ENCODE data around the gene PTPRF. TPM values are rescaled to one million over a fixed set of nuclear protein-coding genes. Genes with fewer than 3 reads are reported as not detected.

Gene PTPRF
- total RNA-seq, 1 donor from 2014 or later = 520 TPM

DNA sequence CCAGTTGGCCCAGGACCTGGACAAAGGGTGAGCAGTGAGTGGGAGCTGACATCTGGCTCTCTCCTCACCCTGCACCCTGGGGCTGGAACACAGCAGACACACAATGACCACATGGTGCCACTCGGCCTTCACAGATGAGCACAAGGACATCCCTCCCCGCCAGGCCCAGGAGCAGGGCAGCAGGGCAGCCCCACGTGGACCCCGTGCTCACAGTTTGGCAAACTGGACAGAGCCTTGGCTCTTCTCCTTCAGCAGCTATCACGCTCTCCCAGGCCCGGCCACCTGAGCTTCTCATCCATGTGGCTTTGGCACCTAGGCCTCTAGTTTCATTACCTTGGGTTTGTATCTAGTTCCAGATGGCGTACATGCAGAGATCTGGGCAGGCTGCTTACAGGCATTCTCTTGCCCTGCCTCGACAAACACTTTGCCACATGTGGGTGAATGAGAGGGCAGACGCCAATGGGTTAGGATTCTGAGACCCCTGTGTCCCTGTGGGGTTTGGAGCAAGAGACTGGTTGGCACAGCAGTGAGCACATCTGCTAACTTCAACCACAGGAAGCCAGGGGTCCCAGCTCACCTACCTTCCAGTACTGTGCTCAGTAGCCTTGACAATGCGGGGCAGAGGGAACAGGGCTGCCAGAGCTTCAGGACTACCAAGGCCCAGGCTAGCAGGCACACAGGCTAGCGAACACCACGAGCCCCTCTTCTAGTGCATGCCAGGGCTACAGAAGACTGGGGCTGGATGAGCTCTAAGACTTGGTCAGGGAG lies 3.4 kb upstream of the PTPRF start:
- no peak for DNase-seq (ENCODE audit: low spot score, unreplicated experiment)
- Mint-ChIP-seq H3K4me3 (ENCODE audit: low read depth) (no peak overlapping the region), H3K9me3 (ENCODE audit: low read depth) (no peaks in the 10 kb centered on the region), H3K36me3 (ENCODE audit: insufficient read depth) (no peaks in the 10 kb centered on the region), H3K27ac (no peak overlapping the region), H3K4me1 (ENCODE audit: low read depth) (peaks cover 27% of the 10 kb centered on the region), H3K27me3 (peaks cover 31% of the 10 kb centered on the region)
- TF ChIP-seq, protein P1, sequence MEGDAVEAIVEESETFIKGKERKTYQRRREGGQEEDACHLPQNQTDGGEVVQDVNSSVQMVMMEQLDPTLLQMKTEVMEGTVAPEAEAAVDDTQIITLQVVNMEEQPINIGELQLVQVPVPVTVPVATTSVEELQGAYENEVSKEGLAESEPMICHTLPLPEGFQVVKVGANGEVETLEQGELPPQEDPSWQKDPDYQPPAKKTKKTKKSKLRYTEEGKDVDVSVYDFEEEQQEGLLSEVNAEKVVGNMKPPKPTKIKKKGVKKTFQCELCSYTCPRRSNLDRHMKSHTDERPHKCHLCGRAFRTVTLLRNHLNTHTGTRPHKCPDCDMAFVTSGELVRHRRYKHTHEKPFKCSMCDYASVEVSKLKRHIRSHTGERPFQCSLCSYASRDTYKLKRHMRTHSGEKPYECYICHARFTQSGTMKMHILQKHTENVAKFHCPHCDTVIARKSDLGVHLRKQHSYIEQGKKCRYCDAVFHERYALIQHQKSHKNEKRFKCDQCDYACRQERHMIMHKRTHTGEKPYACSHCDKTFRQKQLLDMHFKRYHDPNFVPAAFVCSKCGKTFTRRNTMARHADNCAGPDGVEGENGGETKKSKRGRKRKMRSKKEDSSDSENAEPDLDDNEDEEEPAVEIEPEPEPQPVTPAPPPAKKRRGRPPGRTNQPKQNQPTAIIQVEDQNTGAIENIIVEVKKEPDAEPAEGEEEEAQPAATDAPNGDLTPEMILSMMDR (IDR thresholded peaks at IDR 0.05; ENCODE audit: unreplicated experiment) = no peak

GRCh38 chr1:43529206-43529731 lies 1.4 kb upstream of the PTPRF start:
- H3K27ac Mint-ChIP-seq = peak overlapping the region; percentile 85
- peak; percentile 78 for DNase-seq (ENCODE audit: low spot score, unreplicated experiment)
- H3K4me3 Mint-ChIP-seq (ENCODE audit: low read depth) = peak overlapping the region; percentile 84
- peaks cover 19% of the 10 kb centered on the region for H3K27me3 Mint-ChIP-seq
- no peaks in the 10 kb centered on the region for H3K9me3 Mint-ChIP-seq (ENCODE audit: low read depth)
- peaks cover 36% of the 10 kb centered on the region for H3K4me1 Mint-ChIP-seq (ENCODE audit: low read depth)
- TF ChIP-seq, protein P1 (IDR thresholded peaks at IDR 0.05; ENCODE audit: unreplicated experiment) = peak; percentile 94
- peaks cover 4% of the 10 kb centered on the region for H3K36me3 Mint-ChIP-seq (ENCODE audit: insufficient read depth)

- Mint-ChIP-seq H3K4me3 (ENCODE audit: low read depth) (peak overlapping the region; percentile 97), H3K9me3 (ENCODE audit: low read depth) (no peaks in the 10 kb centered on the region), H3K27me3 (peaks cover 6% of the 10 kb centered on the region), H3K4me1 (ENCODE audit: low read depth) (peaks cover 56% of the 10 kb centered on the region), H3K27ac (peak overlapping the region; percentile 96), H3K36me3 (ENCODE audit: insufficient read depth) (peaks cover 4% of the 10 kb centered on the region)
- TF ChIP-seq, protein P1 (IDR thresholded peaks at IDR 0.05; ENCODE audit: unreplicated experiment) = no peak
- DNase-seq (ENCODE audit: low spot score, unreplicated experiment) = peak; percentile 57
Measured at GRCh38 chr1:43531107-43531905, 623 bp downstream of the PTPRF start.

- TF ChIP-seq, protein P1 (IDR thresholded peaks at IDR 0.05; ENCODE audit: unreplicated experiment) = no peak
- Mint-ChIP-seq H3K4me3 (ENCODE audit: low read depth) (peak overlapping the region; percentile 97), H3K27ac (peak overlapping the region; percentile 96), H3K4me1 (ENCODE audit: low read depth) (peaks cover 63% of the 10 kb centered on the region), H3K27me3 (peaks cover 2% of the 10 kb centered on the region), H3K36me3 (ENCODE audit: insufficient read depth) (peaks cover 6% of the 10 kb centered on the region), H3K9me3 (ENCODE audit: low read depth) (no peaks in the 10 kb centered on the region)
- peak; percentile 45 for DNase-seq (ENCODE audit: low spot score, unreplicated experiment)
Measured at GRCh38 chr1:43531906-43532584, 1.4 kb downstream of the PTPRF start.

GRCh38 chr1:43532716-43533115 lies 2.0 kb downstream of the PTPRF start:
- TF ChIP-seq, protein P1 (IDR thresholded peaks at IDR 0.05; ENCODE audit: unreplicated experiment) = no peak
- peaks cover 70% of the 10 kb centered on the region for H3K4me1 Mint-ChIP-seq (ENCODE audit: low read depth)
- peak overlapping the region; percentile 97 for H3K4me3 Mint-ChIP-seq (ENCODE audit: low read depth)
- H3K27ac Mint-ChIP-seq = peak overlapping the region; percentile 96
- peaks cover 9% of the 10 kb centered on the region for H3K36me3 Mint-ChIP-seq (ENCODE audit: insufficient read depth)
- peaks cover 2% of the 10 kb centered on the region for H3K27me3 Mint-ChIP-seq
- H3K9me3 Mint-ChIP-seq (ENCODE audit: low read depth) = no peaks in the 10 kb centered on the region
- DNase-seq (ENCODE audit: low spot score, unreplicated experiment) = no peak
